HL-60 (cell line): ENCODE data around the gene PTPRK.

Experiments
- CTCF ChIP-seq: IDR thresholded peaks from one replicate; pipeline ENCODE4 v1.5.1; 2011; ENCODE audit warnings: low read length, control low read depth, inconsistent platforms; ENCODE audit not compliant: insufficient read depth
- GABPA ChIP-seq: IDR thresholded peaks from 2 replicates; pipeline ENCODE4 v1.6.1; 2012; ENCODE audit warnings: low read depth
- POLR2AphosphoS5 ChIP-seq: IDR thresholded peaks from 2 replicates; pipeline ENCODE4 v1.6.1; 2012; ENCODE audit warnings: low read depth
- REST ChIP-seq: IDR thresholded peaks from 2 replicates; pipeline ENCODE4 v1.6.1; 2012; ENCODE audit warnings: low read depth; ENCODE audit not compliant: insufficient replicate concordance

- no peak for TF ChIP-seq CTCF
- TF ChIP-seq POLR2AphosphoS5: no peak
- no peak for TF ChIP-seq REST
- TF ChIP-seq GABPA: no peak
These were observed 858 bp upstream of the PTPRK start for GRCh38 chr6:128521282-128521632.
